CD14-positive monocyte (primary cell): ENCODE measurements around the gene ZMYM3. TPM values are rescaled to one million over a fixed set of nuclear protein-coding genes. Genes with fewer than 3 reads are reported as not detected.

ENCODE experiments used
- DNase-seq, 3 donors: peaks; one replicate each; pipeline ENCODE4 v3.0.0-alpha.2; 2011 to 2022
- H2AFZ ChIP-seq: 2 replicates; pipeline ENCODE4 v1.6.0; 2012; ENCODE audit warnings: mild to moderate bottlenecking, low read depth, low read length, inconsistent platforms; ENCODE audit not compliant: insufficient read depth, poor library complexity, severe bottlenecking
- H3K27ac ChIP-seq, 2 donors: 1 replicate in 1 of 2; 2 replicates in 1 of 2; pipeline ENCODE4 v1.5.1; 2012 to 2013; ENCODE audit warnings: low read length in 2 of 2, control low read depth in 1 of 2, inconsistent platforms in 1 of 2, low read depth in 1 of 2, mild to moderate bottlenecking in 1 of 2
- H3K27me3 ChIP-seq, 2 donors: one replicate each; pipeline versions ENCODE4 v1.6.0 to v1.6.1; 2011 to 2013; ENCODE audit warnings: low read length in 2 of 2; ENCODE audit not compliant: control insufficient read depth in 2 of 2, insufficient read depth in 2 of 2
- H3K36me3 ChIP-seq, 2 donors: replicated peaks in 1 of 2; 1 replicate in 1 of 2; 2 replicates in 1 of 2; pipeline versions ENCODE4 v1.5.1 to v1.6.1; 2012 to 2013; ENCODE audit warnings: low read length in 2 of 2, control low read depth in 1 of 2, inconsistent platforms in 1 of 2, mild to moderate bottlenecking in 1 of 2; ENCODE audit not compliant: insufficient read depth in 2 of 2, control insufficient read depth in 1 of 2
- H3K4me1 ChIP-seq, 2 donors: 1 replicate in 1 of 2; 2 replicates in 1 of 2; pipeline versions ENCODE4 v1.5.1 to v1.6.1; 2012 to 2013; ENCODE audit warnings: low read length in 2 of 2, control low read depth in 1 of 2, inconsistent platforms in 1 of 2, mild to moderate bottlenecking in 1 of 2, moderate library complexity in 1 of 2; ENCODE audit not compliant: insufficient read depth in 2 of 2, control insufficient read depth in 1 of 2
- H3K4me2 ChIP-seq: replicated peaks from 2 replicates; pipeline ENCODE3; 2012; ENCODE audit warnings: low read length, moderate library complexity, mild to moderate bottlenecking; ENCODE audit not compliant: poor library complexity, severe bottlenecking; ENCODE audit errors: extremely low read depth
- H3K4me3 ChIP-seq, 3 experiments: fragments of 200-600 bp in 1 of 3; sonication (generic) in 1 of 3; replicated peaks in 1 of 3; 1 replicate in 2 of 3; 2 replicates in 1 of 3; pipeline ENCODE4 v1.5.1; 2011 to 2013; ENCODE audit warnings: low read length in 3 of 3, mild to moderate bottlenecking in 3 of 3, control low read depth in 2 of 3, low read depth in 2 of 3, inconsistent platforms in 1 of 3, moderate library complexity in 1 of 3
- H3K79me2 ChIP-seq: 2 replicates; pipeline ENCODE4 v1.6.0; 2012; ENCODE audit warnings: mild to moderate bottlenecking, control low read depth, inconsistent platforms, low read length, moderate library complexity; ENCODE audit not compliant: insufficient read depth
- H3K9ac ChIP-seq: 2 replicates; pipeline ENCODE4 v1.6.0; 2017; ENCODE audit warnings: low read length, mild to moderate bottlenecking; ENCODE audit not compliant: insufficient read depth, poor library complexity, severe bottlenecking
- H3K9me3 ChIP-seq, 2 donors: replicated peaks in 1 of 2; 1 replicate in 1 of 2; 2 replicates in 1 of 2; pipeline versions ENCODE4 v1.5.1 to v1.6.1; 2012 to 2013; ENCODE audit warnings: low read length in 2 of 2, control low read depth in 1 of 2; ENCODE audit not compliant: control insufficient read depth in 1 of 2, insufficient read depth in 1 of 2
- H4K20me1 ChIP-seq: 2 replicates; pipeline ENCODE4 v1.6.0; 2012; ENCODE audit warnings: mild to moderate bottlenecking, low read length, control low read depth, moderate library complexity; ENCODE audit not compliant: insufficient read depth
- H3K27ac Mint-ChIP-seq, 7 donors: one replicate each; pipeline ENCODE4 v1.8.0; 2020; ENCODE audit warnings: mild to moderate bottlenecking in 7 of 7, mixed read lengths in 7 of 7, moderate library complexity in 6 of 7, inconsistent platforms in 2 of 7
- H3K27me3 Mint-ChIP-seq, 3 donors: one replicate each; pipeline ENCODE4 v1.8.0; 2021 to 2022; ENCODE audit warnings: low read depth in 3 of 3, mild to moderate bottlenecking in 3 of 3, mixed read lengths in 3 of 3, moderate library complexity in 3 of 3, inconsistent platforms in 1 of 3
- H3K36me3 Mint-ChIP-seq, 2 donors: one replicate each; pipeline ENCODE4 v1.8.0; 2020; ENCODE audit warnings: mixed read lengths in 2 of 2, inconsistent platforms in 1 of 2, mild to moderate bottlenecking in 1 of 2
- H3K4me1 Mint-ChIP-seq: one replicate; pipeline ENCODE4 v1.8.0; 2020; ENCODE audit warnings: mild to moderate bottlenecking, mixed read lengths
- H3K4me3 Mint-ChIP-seq, 2 donors: one replicate each; pipeline ENCODE4 v1.8.0; 2020; ENCODE audit warnings: mild to moderate bottlenecking in 2 of 2, mixed read lengths in 2 of 2, moderate library complexity in 1 of 2
- H3K9me3 Mint-ChIP-seq, 7 donors: one replicate each; pipeline ENCODE4 v1.8.0; 2020 to 2022; ENCODE audit warnings: mixed read lengths in 7 of 7, mild to moderate bottlenecking in 6 of 7, moderate library complexity in 6 of 7, inconsistent platforms in 2 of 7
- WGBS: methylation state at CpG from one replicate; pipeline ENCODE4 v1.1.5; 2013; ENCODE audit warnings: missing lambda C conversion rate; ENCODE audit not compliant: insufficient coverage; 5-methylcytosine and 5-hydroxymethylcytosine counted together
- intact Hi-C, 2 donors: fragments of 100-400 bp; cut with micrococcal nuclease; formaldehyde crosslinking; loops; one replicate each; pipeline versions ENCODE4 v1.15.0 to v1.15.1; 2023
- polyA plus RNA-seq, 3 donors: library from polyadenylated mRNA; depleted of rRNA in 1 of 3; unstranded in 2 of 3; stranded (reverse) in 1 of 3; fragments of 300-500 nt in 2 of 3; fragments of >200 nt in 1 of 3; fragmentation: Illumina TruSeq in 2 of 3; gene quantifications; 1 replicate in 2 of 3; 2 replicates in 1 of 3; pipeline ENCODE4 v1.2.3, GENCODE V29; 2012 to 2021
- TF ChIP-seq, protein P1 (sequence below): fragments of 200-600 bp; IDR thresholded peaks from one replicate; pipeline ENCODE4 v1.8.0; 2022; ENCODE audit warnings: antibody characterized with exemption, mild to moderate bottlenecking

ZMYM3 gene
- polyA plus RNA-seq, 3 donors: 3.9 to 13.2 (median 4.8) TPM

GRCh38 chrX:71224098-71224708 lies 29.7 kb downstream of the ZMYM3 start:
- no peaks in the 10 kb centered on the region for H3K4me1 ChIP-seq
- no peak overlapping the region for H3K4me3 ChIP-seq
- Mint-ChIP-seq H3K27ac (no peak overlapping the region), H3K9me3 (peaks cover 0 to 1% (median 0%) of the 10 kb centered on the region in 7 donors), H3K4me1 (peaks cover 7% of the 10 kb centered on the region), H3K27me3 (peaks cover 0 to 2% (median 1%) of the 10 kb centered on the region in 3 donors), H3K4me3 (no peak overlapping the region), H3K36me3 (no peaks in the 10 kb centered on the region)
- H3K27ac ChIP-seq: no peak overlapping the region
- WGBS: 98% methylated on average over 11 of the region's 32 CpGs
- H3K36me3 ChIP-seq: no peaks in the 10 kb centered on the region
- H3K27me3 ChIP-seq: no peaks in the 10 kb centered on the region
- no peak for DNase-seq
- H3K9me3 ChIP-seq: no peaks in the 10 kb centered on the region
- H3K9ac ChIP-seq: no peak overlapping the region
- TF ChIP-seq, protein P1, sequence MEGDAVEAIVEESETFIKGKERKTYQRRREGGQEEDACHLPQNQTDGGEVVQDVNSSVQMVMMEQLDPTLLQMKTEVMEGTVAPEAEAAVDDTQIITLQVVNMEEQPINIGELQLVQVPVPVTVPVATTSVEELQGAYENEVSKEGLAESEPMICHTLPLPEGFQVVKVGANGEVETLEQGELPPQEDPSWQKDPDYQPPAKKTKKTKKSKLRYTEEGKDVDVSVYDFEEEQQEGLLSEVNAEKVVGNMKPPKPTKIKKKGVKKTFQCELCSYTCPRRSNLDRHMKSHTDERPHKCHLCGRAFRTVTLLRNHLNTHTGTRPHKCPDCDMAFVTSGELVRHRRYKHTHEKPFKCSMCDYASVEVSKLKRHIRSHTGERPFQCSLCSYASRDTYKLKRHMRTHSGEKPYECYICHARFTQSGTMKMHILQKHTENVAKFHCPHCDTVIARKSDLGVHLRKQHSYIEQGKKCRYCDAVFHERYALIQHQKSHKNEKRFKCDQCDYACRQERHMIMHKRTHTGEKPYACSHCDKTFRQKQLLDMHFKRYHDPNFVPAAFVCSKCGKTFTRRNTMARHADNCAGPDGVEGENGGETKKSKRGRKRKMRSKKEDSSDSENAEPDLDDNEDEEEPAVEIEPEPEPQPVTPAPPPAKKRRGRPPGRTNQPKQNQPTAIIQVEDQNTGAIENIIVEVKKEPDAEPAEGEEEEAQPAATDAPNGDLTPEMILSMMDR: no peak
- intact Hi-C loops: no loop called here
- H4K20me1 ChIP-seq: no peaks in the 10 kb centered on the region
- no peak overlapping the region for H2AFZ ChIP-seq
- no peaks in the 10 kb centered on the region for H3K79me2 ChIP-seq
- H3K4me2 ChIP-seq: no peak overlapping the region

DNA sequence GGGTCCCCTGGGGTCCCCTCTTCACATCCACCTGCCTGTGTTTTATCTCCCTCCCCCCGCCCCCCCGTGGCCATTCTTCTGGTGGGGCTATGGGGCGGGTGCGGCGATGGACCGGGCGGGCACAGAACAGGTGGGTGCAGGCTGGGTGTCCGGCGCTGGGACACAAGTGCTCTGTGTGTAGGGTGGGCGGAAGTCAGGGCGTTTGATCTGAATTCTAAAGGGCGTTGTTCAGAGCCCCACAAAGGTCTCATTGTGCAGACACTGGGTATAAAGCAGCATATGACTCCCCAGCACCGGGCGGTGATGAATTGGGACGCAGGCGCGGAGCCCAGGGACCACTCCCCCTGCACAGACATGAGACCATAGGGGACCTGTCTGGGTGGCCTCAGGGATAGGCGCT lies 31.0 kb downstream of the ZMYM3 start, which contains the start of gene GJB1:
GJB1 (plus strand) TSS at position 296 of the 400 bp plus-strand sequence. CDS start 484 bp downstream, outside the sequence.
- TF ChIP-seq, protein P1: no peak
- Histone ChIP-seq H3K36me3 (no peaks in the 10 kb centered on the region), H3K4me3 (no peak within 1 kb of the TSS), H3K27me3 (no peaks in the 10 kb centered on the region), H4K20me1 (no peaks in the 10 kb centered on the region), H3K27ac (no peak within 1 kb of the TSS), H3K79me2 (no peaks in the 10 kb centered on the region), H3K9ac (no peak within 1 kb of the TSS), H2AFZ (no peak within 1 kb of the TSS), H3K4me2 (no peak within 1 kb of the TSS), H3K4me1 (no peaks in the 10 kb centered on the region), H3K9me3 (no peaks in the 10 kb centered on the region)
- no CpG with 5 or more reads among the region's 18 CpGs for WGBS
- Mint-ChIP-seq H3K36me3 (no peaks in the 10 kb centered on the region), H3K9me3 (peaks cover 0 to 2% (median 0%) of the 10 kb centered on the region in 7 donors), H3K27me3 (peaks cover 0 to 6% (median 1%) of the 10 kb centered on the region in 3 donors), H3K4me3 (no peak within 1 kb of the TSS), H3K27ac (no peak within 1 kb of the TSS), H3K4me1 (peaks cover 7% of the 10 kb centered on the region)
- DNase-seq: no peak
- intact Hi-C loops: no loop called here
